ENCODE results near the gene GRAMD1C.

DNA sequence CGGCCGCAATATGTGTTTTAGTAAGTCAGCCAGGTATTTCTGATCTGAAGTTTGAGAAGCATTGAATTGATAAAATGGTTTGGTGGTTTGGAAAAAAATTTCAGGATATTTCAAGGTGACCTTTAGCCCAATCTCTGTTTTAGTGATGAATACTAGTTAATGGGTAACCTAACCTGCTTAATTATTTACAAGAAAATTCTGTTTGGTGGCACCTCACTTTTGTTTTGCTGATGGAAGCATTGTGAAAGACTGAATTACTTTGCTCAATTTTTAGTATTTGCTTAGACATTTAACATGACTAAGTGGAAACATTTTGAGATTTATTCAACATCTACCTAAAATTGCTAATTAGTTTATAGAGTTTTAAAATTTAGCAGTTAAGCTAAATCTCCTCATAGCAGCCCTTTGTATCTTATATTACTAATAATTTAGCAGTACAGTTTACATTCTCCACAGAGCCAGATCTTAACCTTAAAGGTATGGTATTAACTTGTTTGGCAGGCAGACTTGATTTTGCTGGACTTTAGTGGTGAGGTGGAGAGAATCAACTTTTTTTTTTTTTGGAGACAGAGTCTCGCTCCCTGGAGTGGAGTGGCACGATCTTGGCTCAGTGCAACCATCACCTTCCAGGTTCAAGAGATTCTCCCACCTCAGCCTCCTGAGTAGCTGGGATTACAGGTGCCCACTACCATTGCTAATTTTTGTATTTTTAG lies 35.4 kb downstream of the GRAMD1C start:
- TF ChIP-seq GATA3 (IDR thresholded peaks at IDR 0.05; ENCODE audit: low read depth, low read length) (no peak), GATA2 (IDR thresholded peaks at IDR 0.05; ENCODE audit: low read depth, low read length) (no peak)

All from SH-SY5Y (cell line).